HUES48 (cell line): ENCODE data around the gene JSRP1.

Experiments
- H3K27ac ChIP-seq: one replicate; pipeline ENCODE4 v1.7.0; 2013; ENCODE audit warnings: low read depth, low read length, inconsistent platforms
- H3K27me3 ChIP-seq: 2 replicates; pipeline ENCODE4 v1.6.1; 2013; ENCODE audit warnings: mild to moderate bottlenecking, low read length; ENCODE audit not compliant: control insufficient read depth, insufficient read depth
- H3K36me3 ChIP-seq: 2 replicates; pipeline ENCODE4 v1.6.1; 2013; ENCODE audit warnings: low read length; ENCODE audit not compliant: control insufficient read depth, insufficient read depth
- H3K4me1 ChIP-seq: 2 replicates; pipeline ENCODE4 v1.6.1; 2013; ENCODE audit warnings: mild to moderate bottlenecking, low read length; ENCODE audit not compliant: control insufficient read depth, insufficient read depth
- H3K4me3 ChIP-seq: 2 replicates; pipeline ENCODE4 v1.5.1; 2013; ENCODE audit warnings: mild to moderate bottlenecking, low read depth, low read length
- H3K9ac ChIP-seq: 2 replicates; pipeline ENCODE4 v1.6.1; 2013; ENCODE audit warnings: mild to moderate bottlenecking, low read depth, low read length, moderate library complexity
- H3K9me3 ChIP-seq: 2 replicates; pipeline ENCODE4 v1.6.1; 2013; ENCODE audit warnings: low read length; ENCODE audit not compliant: control insufficient read depth, insufficient read depth

The JSRP1 gene

GRCh38 chr19:2270423-2271233 lies 14.4 kb upstream of the JSRP1 start:
- H3K9me3 ChIP-seq: no peaks in the 10 kb centered on the region
- H3K4me1 ChIP-seq: no peaks in the 10 kb centered on the region
- H3K4me3 ChIP-seq: peak overlapping the region; percentile 100
- H3K36me3 ChIP-seq: peaks cover 20% of the 10 kb centered on the region
- peak overlapping the region; percentile 95 for H3K9ac ChIP-seq
- H3K27me3 ChIP-seq: no peaks in the 10 kb centered on the region
- peak overlapping the region; percentile 94 for H3K27ac ChIP-seq

- H3K27me3 ChIP-seq: no peaks in the 10 kb centered on the region
- peaks cover 20% of the 10 kb centered on the region for H3K36me3 ChIP-seq
- H3K27ac ChIP-seq: peak overlapping the region; percentile 94
- H3K9ac ChIP-seq: peak overlapping the region; percentile 95
- H3K4me1 ChIP-seq: no peaks in the 10 kb centered on the region
- peak overlapping the region; percentile 100 for H3K4me3 ChIP-seq
- no peaks in the 10 kb centered on the region for H3K9me3 ChIP-seq
Observed at GRCh38 chr19:2270157-2270422, 13.9 kb upstream of the JSRP1 start.

- Histone ChIP-seq H3K36me3 (peaks cover 20% of the 10 kb centered on the region), H3K27me3 (no peaks in the 10 kb centered on the region), H3K4me1 (no peaks in the 10 kb centered on the region), H3K4me3 (peak overlapping the region; percentile 100), H3K9me3 (no peaks in the 10 kb centered on the region), H3K9ac (peak overlapping the region; percentile 95), H3K27ac (peak overlapping the region; percentile 94)
Observed at GRCh38 chr19:2269244-2270156, 13.3 kb upstream of the JSRP1 start.

DNA sequence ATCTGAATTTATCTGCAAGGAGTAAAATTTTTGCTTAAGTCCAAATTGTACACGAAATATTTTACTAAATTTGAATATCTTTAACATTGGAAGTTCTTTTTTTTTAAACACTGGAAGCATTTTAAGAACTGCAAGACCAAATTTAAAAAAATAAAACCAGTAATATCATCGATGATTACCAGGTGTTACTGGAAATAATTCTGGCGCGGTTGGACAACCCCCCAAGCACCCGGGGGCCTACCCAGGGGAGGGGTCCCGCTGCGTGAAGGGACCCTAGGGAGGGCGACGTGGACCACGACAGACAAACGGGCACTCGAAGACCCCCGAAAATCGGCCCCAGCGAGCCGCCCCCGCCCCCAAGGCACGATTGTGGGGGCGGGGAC lies 12.6 kb upstream of the JSRP1 start:
- H3K36me3 ChIP-seq: peaks cover 20% of the 10 kb centered on the region
- H3K9me3 ChIP-seq: no peaks in the 10 kb centered on the region
- H3K4me3 ChIP-seq: peak overlapping the region; percentile 100
- H3K27me3 ChIP-seq: no peaks in the 10 kb centered on the region
- H3K27ac ChIP-seq: peak overlapping the region; percentile 72
- H3K9ac ChIP-seq: peak overlapping the region; percentile 51; the same call in 1 of the 2 replicates
- H3K4me1 ChIP-seq: no peaks in the 10 kb centered on the region

GRCh38 chr19:2268480-2268830 lies 12.2 kb upstream of the JSRP1 start:
- H3K27me3 ChIP-seq: no peaks in the 10 kb centered on the region
- H3K9ac ChIP-seq: peak overlapping the region; percentile 51; the same call in 1 of the 2 replicates
- no peaks in the 10 kb centered on the region for H3K4me1 ChIP-seq
- H3K9me3 ChIP-seq: no peaks in the 10 kb centered on the region
- peak overlapping the region; percentile 100 for H3K4me3 ChIP-seq
- no peak overlapping the region for H3K27ac ChIP-seq
- peaks cover 20% of the 10 kb centered on the region for H3K36me3 ChIP-seq

GRCh38 chr19:2266183-2266993 lies 10.2 kb upstream of the JSRP1 start:
- H3K9ac ChIP-seq: no peak overlapping the region
- no peaks in the 10 kb centered on the region for H3K27me3 ChIP-seq
- H3K27ac ChIP-seq: no peak overlapping the region
- H3K9me3 ChIP-seq: no peaks in the 10 kb centered on the region
- H3K36me3 ChIP-seq: peaks cover 2% of the 10 kb centered on the region; the same call in 1 of the 2 replicates
- H3K4me3 ChIP-seq: no peak overlapping the region
- no peaks in the 10 kb centered on the region for H3K4me1 ChIP-seq

- no peak overlapping the region for H3K27ac ChIP-seq
- no peaks in the 10 kb centered on the region for H3K4me1 ChIP-seq
- no peak overlapping the region for H3K4me3 ChIP-seq
- H3K9ac ChIP-seq: no peak overlapping the region
- H3K9me3 ChIP-seq: no peaks in the 10 kb centered on the region
- no peaks in the 10 kb centered on the region for H3K27me3 ChIP-seq
- H3K36me3 ChIP-seq: no peaks in the 10 kb centered on the region
Observed at GRCh38 chr19:2261438-2262172, 5.4 kb upstream of the JSRP1 start.

DNA sequence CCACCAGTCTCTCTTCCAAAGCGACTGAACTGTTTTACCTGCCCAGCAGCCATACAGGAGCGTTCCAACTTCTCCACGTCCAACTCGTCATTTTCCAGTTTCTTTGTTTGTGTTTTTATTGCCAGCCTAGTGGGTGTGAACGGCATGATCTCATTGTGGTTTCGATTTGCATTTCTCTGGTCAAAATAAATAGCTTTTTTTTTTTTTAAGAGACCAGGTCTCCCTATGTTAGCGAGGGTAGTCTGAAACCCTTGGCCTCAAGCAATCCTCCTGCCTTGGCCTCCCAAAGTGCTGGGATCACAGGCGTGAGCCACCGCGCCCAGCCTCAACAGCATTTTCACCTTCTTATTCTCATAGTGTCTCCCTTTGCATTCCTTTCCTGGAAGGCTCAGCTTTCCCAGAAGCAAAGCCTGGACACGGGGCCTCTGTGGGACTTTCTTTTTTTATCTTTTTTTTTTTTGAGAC lies 4.2 kb upstream of the JSRP1 start:
- H3K27ac ChIP-seq: no peak overlapping the region
- H3K9ac ChIP-seq: no peak overlapping the region

GRCh38 chr19:2259336-2259735 lies 3.1 kb upstream of the JSRP1 start:
- Histone ChIP-seq H3K9ac (no peak overlapping the region), H3K4me1 (no peaks in the 10 kb centered on the region; the same call in 1 of the 2 replicates), H3K4me3 (no peak overlapping the region), H3K9me3 (no peaks in the 10 kb centered on the region), H3K36me3 (no peaks in the 10 kb centered on the region), H3K27ac (no peak overlapping the region), H3K27me3 (peaks cover 1% of the 10 kb centered on the region; the same call in 1 of the 2 replicates)

More for the DNA sequence above, 4.2 kb upstream of the JSRP1 start:
- Histone ChIP-seq H3K4me1 (no peaks in the 10 kb centered on the region; the same call in 1 of the 2 replicates), H3K27me3 (no peaks in the 10 kb centered on the region), H3K4me3 (no peak overlapping the region), H3K9me3 (no peaks in the 10 kb centered on the region), H3K36me3 (no peaks in the 10 kb centered on the region)
